Measurements from ENCODE around the gene TSPEAR. TPM values are rescaled to one million over a fixed set of nuclear protein-coding genes. Genes with fewer than 3 reads are reported as not detected.

The TSPEAR gene
- total RNA-seq, 1 experiment from 2014 or later: not detected

GRCh38 chr21:44568667-44569556, 142.5 kb downstream of the TSPEAR start:
- intact Hi-C loops (cut with micrococcal nuclease; ENCODE audit: unreplicated experiment): no loop called here
- Histone ChIP-seq H3K4me1 (ENCODE audit: control insufficient read depth, insufficient read depth, low read length) (peaks cover 5% of the 10 kb centered on the region; the same call in 1 of the 2 replicates), H3K9me3 (ENCODE audit: control insufficient read depth, insufficient read depth, low read depth, low read length) (no peaks in the 10 kb centered on the region), H3K36me3 (ENCODE audit: control insufficient read depth, insufficient read depth, low read length) (no peaks in the 10 kb centered on the region), H3K27me3 (ENCODE audit: control insufficient read depth, insufficient read depth, low read length) (no peaks in the 10 kb centered on the region), H3K4me3 (ENCODE audit: low read depth in 2 of 2, low read length in 2 of 2) (no peak overlapping the region), H3K27ac (ENCODE audit: low read length) (no peak overlapping the region)
- in situ Hi-C loops (cut with HindIII; ENCODE audit: low pct_unique_long_range_greater_than_20kb, low sequenced_read_pairs): no loop called here
- CTCF ChIA-PET: no interaction called here
- ATAC-seq (no peak; the same call in 1 of the 2 replicates), DNase-seq (ENCODE audit: low read depth, low spot score) (no peak)
- no TSS peak for BruUV-seq (replicated peaks)
- POLR2A ChIA-PET: no interaction called here
- no peak for TF ChIP-seq POLR2AphosphoS5 (IDR thresholded peaks at IDR 0.05; ENCODE audit: low read depth, low read length)
- TF ChIP-seq SIN3A (IDR thresholded peaks at IDR 0.05; ENCODE audit: borderline replicate concordance, insufficient read depth, low read depth, low read length): no peak
- no peak for TF ChIP-seq REST (IDR thresholded peaks at IDR 0.05; ENCODE audit: insufficient read depth in 1 of 2, low read depth in 2 of 2, low read length in 1 of 2)
- no peak for TF ChIP-seq TCF7L2 (IDR thresholded peaks at IDR 0.05; ENCODE audit: low read depth, low read length)
- TF ChIP-seq, protein P1, sequence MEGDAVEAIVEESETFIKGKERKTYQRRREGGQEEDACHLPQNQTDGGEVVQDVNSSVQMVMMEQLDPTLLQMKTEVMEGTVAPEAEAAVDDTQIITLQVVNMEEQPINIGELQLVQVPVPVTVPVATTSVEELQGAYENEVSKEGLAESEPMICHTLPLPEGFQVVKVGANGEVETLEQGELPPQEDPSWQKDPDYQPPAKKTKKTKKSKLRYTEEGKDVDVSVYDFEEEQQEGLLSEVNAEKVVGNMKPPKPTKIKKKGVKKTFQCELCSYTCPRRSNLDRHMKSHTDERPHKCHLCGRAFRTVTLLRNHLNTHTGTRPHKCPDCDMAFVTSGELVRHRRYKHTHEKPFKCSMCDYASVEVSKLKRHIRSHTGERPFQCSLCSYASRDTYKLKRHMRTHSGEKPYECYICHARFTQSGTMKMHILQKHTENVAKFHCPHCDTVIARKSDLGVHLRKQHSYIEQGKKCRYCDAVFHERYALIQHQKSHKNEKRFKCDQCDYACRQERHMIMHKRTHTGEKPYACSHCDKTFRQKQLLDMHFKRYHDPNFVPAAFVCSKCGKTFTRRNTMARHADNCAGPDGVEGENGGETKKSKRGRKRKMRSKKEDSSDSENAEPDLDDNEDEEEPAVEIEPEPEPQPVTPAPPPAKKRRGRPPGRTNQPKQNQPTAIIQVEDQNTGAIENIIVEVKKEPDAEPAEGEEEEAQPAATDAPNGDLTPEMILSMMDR (IDR thresholded peaks at IDR 0.05): no peak

DNA sequence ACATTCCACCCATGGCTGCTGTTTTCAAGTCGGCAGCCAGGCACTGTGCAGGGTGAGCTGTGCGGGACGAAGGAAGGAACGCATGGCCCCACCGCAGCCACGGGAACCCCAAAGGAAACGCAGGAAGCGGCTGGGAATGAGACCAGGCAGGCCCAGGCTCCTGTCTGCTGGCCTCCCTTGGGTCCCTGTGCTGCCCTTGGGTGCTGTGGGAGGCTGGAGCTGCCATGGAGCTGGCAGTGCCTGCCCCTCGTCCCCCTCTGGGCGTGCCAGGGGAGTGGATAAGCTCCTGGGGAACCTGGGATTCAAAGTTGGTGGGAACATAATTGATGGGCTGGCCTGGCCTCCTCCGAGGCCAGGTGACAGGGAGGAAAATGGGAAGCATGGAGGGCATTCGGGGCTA, 143.1 kb downstream of the TSPEAR start:
- H3K4me3 ChIP-seq (ENCODE audit: low read depth in 2 of 2, low read length in 2 of 2): no peak overlapping the region
- ChIA-PET POLR2A (no interaction called here), CTCF (no interaction called here)
- H3K27ac ChIP-seq (ENCODE audit: low read length): no peak overlapping the region
- DNase-seq (ENCODE audit: low read depth, low spot score) (no peak), ATAC-seq (no peak)
- intact Hi-C loops (cut with micrococcal nuclease; ENCODE audit: unreplicated experiment): no loop called here
- no peaks in the 10 kb centered on the region for H3K27me3 ChIP-seq (ENCODE audit: control insufficient read depth, insufficient read depth, low read length)
- no peaks in the 10 kb centered on the region for H3K36me3 ChIP-seq (ENCODE audit: control insufficient read depth, insufficient read depth, low read length)
- in situ Hi-C loops (cut with HindIII; ENCODE audit: low pct_unique_long_range_greater_than_20kb, low sequenced_read_pairs): no loop called here
- H3K9me3 ChIP-seq (ENCODE audit: control insufficient read depth, insufficient read depth, low read depth, low read length): no peaks in the 10 kb centered on the region
- TF ChIP-seq TCF7L2 (IDR thresholded peaks at IDR 0.05; ENCODE audit: low read depth, low read length) (no peak), POLR2AphosphoS5 (IDR thresholded peaks at IDR 0.05; ENCODE audit: low read depth, low read length) (no peak), SIN3A (IDR thresholded peaks at IDR 0.05; ENCODE audit: borderline replicate concordance, insufficient read depth, low read depth, low read length) (no peak), REST (IDR thresholded peaks at IDR 0.05; ENCODE audit: insufficient read depth in 1 of 2, low read depth in 2 of 2, low read length in 1 of 2) (no peak)
- TF ChIP-seq, protein P1 (IDR thresholded peaks at IDR 0.05): no peak
- no TSS peak for BruUV-seq (replicated peaks)
- H3K4me1 ChIP-seq (ENCODE audit: control insufficient read depth, insufficient read depth, low read length): peaks cover 2% of the 10 kb centered on the region; the same call in 1 of the 2 replicates
